Thoracic aorta (tissue), 2 donors: ENCODE data around the gene MACIR. TPM values are rescaled to one million over a fixed set of nuclear protein-coding genes. Genes with fewer than 3 reads are reported as not detected.

Experiments
- ATAC-seq: fragments of 150-250 bp; one replicate; pipeline ENCODE4 v1.8.0; 2017; ENCODE audit warnings: low read depth; ENCODE audit not compliant: insufficient number of reproducible peaks, low FRiP score
- DNase-seq: peaks from one replicate; pipeline ENCODE4 v3.0.0-alpha.2; 2020; ENCODE audit warnings: low spot score
- H3K27ac ChIP-seq, 2 donors: fragments of 200-600 bp; sonication (generic); 1 replicate in 1 of 2; 2 replicates in 1 of 2; pipeline ENCODE4 v1.5.1; 2016; ENCODE audit warnings: mild to moderate bottlenecking in 2 of 2, moderate library complexity in 2 of 2
- H3K27me3 ChIP-seq: fragments of 200-600 bp; sonication (generic); replicated peaks from 2 replicates; pipeline ENCODE4 v1.6.0; 2016; ENCODE audit warnings: mild to moderate bottlenecking; ENCODE audit not compliant: insufficient read depth
- H3K36me3 ChIP-seq: fragments of 200-600 bp; sonication (generic); one replicate; pipeline ENCODE4 v1.5.1; 2016
- H3K4me1 ChIP-seq, 2 donors: fragments of 200-600 bp; sonication (generic); 1 replicate in 1 of 2; 2 replicates in 1 of 2; pipeline versions ENCODE4 v1.5.1 to v1.6.0; 2016; ENCODE audit warnings: low read depth in 2 of 2, mild to moderate bottlenecking in 1 of 2; ENCODE audit not compliant: control insufficient read depth in 1 of 2
- H3K4me3 ChIP-seq: fragments of 200-600 bp; sonication (generic); 2 replicates; pipeline ENCODE4 v1.5.1; 2016; ENCODE audit warnings: mild to moderate bottlenecking
- H3K9me3 ChIP-seq: fragments of 200-600 bp; sonication (generic); 2 replicates; pipeline ENCODE4 v1.5.1; 2016
- CTCF ChIP-seq: fragments of 200-600 bp; sonication (generic); IDR thresholded peaks from one replicate; pipeline ENCODE4 v1.5.1; 2019; ENCODE audit warnings: antibody characterized with exemption
- total RNA-seq, 2 donors: library from RNA; depleted of rRNA; stranded (reverse); fragments of >200 nt; gene quantifications; one replicate each; pipeline versions ENCODE4 v1.1.0 to v1.2.3, GENCODE V29; 2016

MACIR gene
- total RNA-seq, 2 donors from 2014 or later: 4.7 to 8.3 TPM

GRCh38 chr5:103293099-103293498 lies 34.5 kb downstream of the MACIR start:
- H3K27me3 ChIP-seq: no peaks in the 10 kb centered on the region
- no peak overlapping the region for H3K4me3 ChIP-seq
- no peaks in the 10 kb centered on the region for H3K36me3 ChIP-seq
- H3K4me1 ChIP-seq: peaks cover 0 to 11% of the 10 kb centered on the region in 2 donors
- ATAC-seq: no peak
- no peak for DNase-seq
- TF ChIP-seq CTCF: no peak
- H3K27ac ChIP-seq: no peak overlapping the region
- no peaks in the 10 kb centered on the region for H3K9me3 ChIP-seq

GRCh38 chr5:103293719-103294118 lies 35.2 kb downstream of the MACIR start:
- Histone ChIP-seq H3K27ac (no peak overlapping the region), H3K27me3 (no peaks in the 10 kb centered on the region), H3K4me3 (no peak overlapping the region), H3K9me3 (no peaks in the 10 kb centered on the region), H3K36me3 (no peaks in the 10 kb centered on the region), H3K4me1 (peaks cover 0 to 13% of the 10 kb centered on the region in 2 donors)
- DNase-seq (no peak), ATAC-seq (no peak)
- no peak for TF ChIP-seq CTCF

- no peaks in the 10 kb centered on the region for H3K27me3 ChIP-seq
- H3K4me1 ChIP-seq: peaks cover 0 to 13% of the 10 kb centered on the region in 2 donors
- no peaks in the 10 kb centered on the region for H3K9me3 ChIP-seq
- no peak for ATAC-seq
- no peak for DNase-seq
- no peak for TF ChIP-seq CTCF
- H3K36me3 ChIP-seq: no peaks in the 10 kb centered on the region
- H3K4me3 ChIP-seq: no peak overlapping the region
- no peak overlapping the region for H3K27ac ChIP-seq
Measured at GRCh38 chr5:103294906-103295305, 36.3 kb downstream of the MACIR start.

GRCh38 chr5:103295424-103295823 lies 36.9 kb downstream of the MACIR start:
- no peak for TF ChIP-seq CTCF
- no peak for DNase-seq
- no peaks in the 10 kb centered on the region for H3K36me3 ChIP-seq
- no peaks in the 10 kb centered on the region for H3K27me3 ChIP-seq
- no peak overlapping the region for H3K27ac ChIP-seq
- ATAC-seq: no peak
- no peak overlapping the region for H3K4me3 ChIP-seq
- H3K9me3 ChIP-seq: no peaks in the 10 kb centered on the region
- H3K4me1 ChIP-seq: peaks cover 0 to 13% of the 10 kb centered on the region in 2 donors

- Histone ChIP-seq H3K27me3 (no peaks in the 10 kb centered on the region), H3K4me1 (peaks cover 0 to 13% of the 10 kb centered on the region in 2 donors), H3K36me3 (no peaks in the 10 kb centered on the region), H3K27ac (no peak overlapping the region), H3K4me3 (no peak overlapping the region), H3K9me3 (no peaks in the 10 kb centered on the region)
- TF ChIP-seq CTCF: no peak
- ATAC-seq (no peak), DNase-seq (no peak)
Measured at GRCh38 chr5:103295871-103296270, 37.3 kb downstream of the MACIR start.
